HG02852 (cell line): ENCODE measurements around the gene NAXD.
"Not testable (repeated sequence)": the region's sequence is repeated elsewhere in the genome, so short reads cannot be mapped to it uniquely, and the experiment has no call there.

Experiments used
- ATAC-seq: cut with Tn5 transposase; IDR thresholded peaks from one replicate; pipeline ENCODE4 v1.9.1; 2021; ENCODE audit warnings: mild to moderate bottlenecking, moderate library complexity; ENCODE audit not compliant: unreplicated experiment

Gene NAXD

GRCh38 chr13:110662777-110663443, 47.6 kb downstream of the NAXD start:
- ATAC-seq: no peak

- no peak for ATAC-seq
Measured at GRCh38 chr13:110663491-110663890, 48.1 kb downstream of the NAXD start.

- ATAC-seq: no peak
Measured at GRCh38 chr13:110664041-110664440, 48.7 kb downstream of the NAXD start.

- ATAC-seq: no peak
Measured at GRCh38 chr13:110664673-110665072, 49.3 kb downstream of the NAXD start.

GRCh38 chr13:110665491-110666254, 50.3 kb downstream of the NAXD start:
- ATAC-seq: no peak

- ATAC-seq: no peak
Measured at GRCh38 chr13:110666255-110666533, 50.8 kb downstream of the NAXD start.

- ATAC-seq: no peak
Measured at GRCh38 chr13:110669036-110669435, 53.7 kb downstream of the NAXD start.

- not testable (repeated sequence) for ATAC-seq
Measured at GRCh38 chr13:110669814-110670213, 54.5 kb downstream of the NAXD start.

- peak; percentile 76 for ATAC-seq
Measured at GRCh38 chr13:110676595-110677587, 61.5 kb downstream of the NAXD start.

- no peak for ATAC-seq
Measured at GRCh38 chr13:110677731-110678545, 62.6 kb downstream of the NAXD start.

GRCh38 chr13:110680852-110681251, 65.5 kb downstream of the NAXD start:
- no peak for ATAC-seq

GRCh38 chr13:110681868-110682550, 66.7 kb downstream of the NAXD start:
- no peak for ATAC-seq

- no peak for ATAC-seq
Measured at GRCh38 chr13:110682746-110683145, 67.4 kb downstream of the NAXD start.

- ATAC-seq: no peak
Measured at GRCh38 chr13:110683203-110683883, 68.0 kb downstream of the NAXD start.

GRCh38 chr13:110683921-110684320, 68.6 kb downstream of the NAXD start:
- ATAC-seq: no peak

- no peak for ATAC-seq
Measured at GRCh38 chr13:110684388-110685056, 69.2 kb downstream of the NAXD start.

- ATAC-seq: no peak
Measured at GRCh38 chr13:110685305-110686020, 70.1 kb downstream of the NAXD start.

GRCh38 chr13:110687736-110688135, 72.4 kb downstream of the NAXD start:
- no peak for ATAC-seq
